GM21423 (cell line): Measurements from ENCODE around the gene SEC61A1.
A peak's percentile ranks its signal among the peaks of the same experiment; 100 is the strongest.

Source experiments
- ATAC-seq: cut with Tn5 transposase; IDR thresholded peaks from one replicate; pipeline ENCODE4 v1.9.1; 2021; ENCODE audit warnings: mild to moderate bottlenecking, moderate library complexity; ENCODE audit not compliant: unreplicated experiment

The SEC61A1 gene

DNA sequence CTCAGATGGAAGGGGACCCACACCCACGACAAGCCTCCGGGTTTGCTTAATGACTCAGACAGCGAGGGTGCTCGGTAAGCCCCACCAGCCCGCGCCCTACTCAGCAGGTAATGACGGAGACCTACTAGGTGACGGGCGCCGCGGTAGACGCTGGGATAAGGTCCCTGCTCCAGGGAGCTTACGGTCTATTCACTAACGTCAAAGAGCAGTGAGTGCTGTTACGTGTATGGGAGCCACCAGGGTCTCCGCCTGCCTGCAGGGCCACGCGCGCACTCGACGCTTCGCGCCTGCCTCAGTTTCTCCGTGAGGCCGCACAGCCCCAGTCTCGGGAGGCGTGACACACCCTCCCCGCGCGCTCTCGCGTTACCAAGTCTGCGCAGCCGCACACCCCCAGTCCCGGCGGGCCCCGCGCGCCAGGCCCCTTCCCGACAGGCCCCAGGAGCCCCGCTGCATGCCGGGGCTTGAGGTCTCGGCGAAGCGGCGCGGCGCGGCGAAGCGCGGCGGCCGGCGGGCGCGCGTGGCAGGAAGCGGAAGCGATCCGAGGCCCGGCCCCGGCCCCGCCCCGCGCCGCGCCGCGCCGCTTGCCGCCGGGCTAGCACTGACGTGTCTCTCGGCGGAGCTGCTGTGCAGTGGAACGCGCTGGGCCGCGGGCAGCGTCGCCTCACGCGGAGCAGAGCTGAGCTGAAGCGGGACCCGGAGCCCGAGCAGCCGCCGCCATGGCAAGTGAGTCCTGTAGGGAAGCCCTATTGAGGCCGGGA lies at the start of gene SEC61A1:
Gene SEC61A1, plus strand, starts transcription at position 601 of the 758 bp plus-strand sequence. Its CDS starts 116 bp downstream, at position 717.
- ATAC-seq = peak; percentile 91

GRCh38 chr3:128004661-128005060 lies 47.6 kb upstream of the SEC61A1 start:
- ATAC-seq = no peak

GRCh38 chr3:128006061-128007032 lies 45.9 kb upstream of the SEC61A1 start:
- no peak for ATAC-seq

GRCh38 chr3:128007033-128007424 lies 45.2 kb upstream of the SEC61A1 start:
- no peak for ATAC-seq

DNA sequence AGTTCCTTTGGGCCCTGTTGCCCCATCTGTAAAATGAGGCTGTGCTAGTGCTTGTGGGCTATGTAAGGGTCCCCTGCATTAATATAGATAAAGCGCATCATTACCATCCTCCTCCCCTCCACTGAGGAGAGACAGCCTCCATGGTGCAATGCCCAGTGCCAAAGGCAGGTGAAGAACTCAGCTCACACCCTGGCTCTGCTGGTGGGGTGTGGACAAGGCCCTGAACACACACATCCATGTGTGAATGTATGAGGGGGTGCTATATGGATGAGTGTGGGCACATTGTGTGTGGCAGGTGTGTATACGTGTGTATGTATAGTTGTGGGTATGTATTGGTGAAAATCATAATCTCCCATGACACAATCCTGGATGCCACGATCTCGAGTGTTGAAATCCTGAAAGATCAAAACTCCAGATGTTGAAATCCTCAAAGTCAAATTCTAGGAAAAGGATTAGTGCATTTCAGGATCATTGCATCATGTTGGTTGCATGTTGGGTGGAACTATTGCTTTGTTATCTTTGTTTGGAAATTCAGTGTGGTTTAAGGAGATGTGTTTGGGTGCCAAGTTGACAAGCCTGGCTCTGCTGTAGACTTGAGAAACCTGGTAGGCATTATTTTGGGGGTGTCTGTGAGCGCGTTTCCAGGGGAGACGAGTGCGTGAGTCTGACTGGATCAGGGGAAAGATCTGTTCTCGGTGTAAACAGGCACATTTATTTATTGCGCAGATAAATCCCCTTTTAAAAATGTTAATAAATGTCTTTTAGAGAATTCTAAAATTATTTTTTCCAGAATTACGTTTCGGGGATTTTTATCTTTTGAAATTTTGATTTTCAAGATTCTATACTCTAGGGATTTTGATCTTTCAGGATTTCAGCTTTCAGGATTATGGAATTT lies 42.0 kb upstream of the SEC61A1 start:
- ATAC-seq = no peak

DNA sequence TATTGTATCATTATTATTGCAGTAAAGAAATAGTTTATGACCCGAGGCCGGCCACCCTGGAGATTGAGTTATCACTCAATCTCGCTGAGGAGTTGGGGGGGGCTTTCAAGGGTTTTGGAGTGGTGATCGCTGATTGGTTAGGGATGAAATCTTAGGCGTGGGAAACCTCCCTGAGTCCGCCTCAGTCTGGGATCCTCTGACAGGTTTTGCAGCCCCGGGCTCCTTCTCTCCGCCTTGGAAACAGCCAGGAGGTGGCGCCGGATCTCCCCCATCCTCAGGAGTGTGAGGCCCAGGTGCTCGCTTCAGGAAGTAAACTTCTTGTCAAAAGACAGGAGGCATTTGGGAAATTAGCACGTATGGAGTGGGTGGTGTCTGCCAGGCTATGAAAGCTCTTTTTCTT lies 41.1 kb upstream of the SEC61A1 start:
- no peak for ATAC-seq

- no peak for ATAC-seq
These were observed 40.2 kb upstream of the SEC61A1 start for GRCh38 chr3:128012050-128012449.

- no peak for ATAC-seq
These were observed 37.7 kb upstream of the SEC61A1 start for GRCh38 chr3:128014548-128014947.

- ATAC-seq = no peak
These were observed 35.7 kb upstream of the SEC61A1 start for GRCh38 chr3:128016502-128016901.

GRCh38 chr3:128021768-128022372 lies 30.4 kb upstream of the SEC61A1 start:
- no peak for ATAC-seq

GRCh38 chr3:128033102-128033501 lies 19.1 kb upstream of the SEC61A1 start:
- ATAC-seq = no peak

GRCh38 chr3:128036119-128036518 lies 16.1 kb upstream of the SEC61A1 start:
- no peak for ATAC-seq

- ATAC-seq = no peak
These were observed 12.2 kb upstream of the SEC61A1 start for GRCh38 chr3:128040041-128040440.

DNA sequence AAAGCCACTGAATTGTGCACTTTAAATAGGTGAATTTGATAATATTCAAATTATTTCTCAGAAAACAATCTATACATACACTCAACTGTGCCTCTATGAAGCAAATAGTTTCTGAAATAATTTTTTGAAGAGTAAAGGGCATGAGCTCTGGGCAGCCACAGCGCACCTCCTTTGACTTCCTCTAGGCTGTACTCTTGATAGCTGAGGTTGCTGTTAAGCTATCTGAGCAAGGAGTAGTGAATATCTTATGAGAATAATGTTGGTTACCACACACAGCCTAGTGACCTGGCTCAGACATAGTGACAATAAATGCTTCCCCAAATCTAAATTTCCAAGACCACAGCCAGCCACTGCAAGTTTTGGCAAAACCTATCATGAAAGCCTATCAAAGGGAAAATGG lies 11.6 kb upstream of the SEC61A1 start:
- no peak for ATAC-seq

DNA sequence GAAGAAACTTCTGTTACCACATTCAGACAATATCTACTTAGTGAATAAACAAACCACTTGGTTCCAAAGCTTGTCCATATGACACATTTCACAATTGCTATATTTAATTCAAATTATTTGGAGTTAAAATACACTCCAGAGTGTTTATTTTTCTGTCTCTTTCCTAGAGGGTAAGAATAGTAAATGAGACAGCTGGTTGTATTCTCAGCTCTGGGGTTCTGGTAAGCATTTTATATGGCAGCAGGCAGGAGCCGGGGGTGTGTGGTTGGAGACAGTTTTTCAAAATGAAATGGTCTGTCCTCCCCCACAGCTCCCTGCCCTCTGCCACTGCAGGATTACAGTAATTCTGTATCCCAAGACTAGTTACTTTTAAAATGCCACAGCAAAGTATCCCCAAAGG lies 10.9 kb upstream of the SEC61A1 start:
- no peak for ATAC-seq

GRCh38 chr3:128050597-128050996 lies 1.6 kb upstream of the SEC61A1 start:
- ATAC-seq = no peak

- no peak for ATAC-seq
These were observed 789 bp upstream of the SEC61A1 start for GRCh38 chr3:128051459-128051836.

GRCh38 chr3:128052595-128053351 lies 536 bp downstream of the SEC61A1 start:
- no peak for ATAC-seq

DNA sequence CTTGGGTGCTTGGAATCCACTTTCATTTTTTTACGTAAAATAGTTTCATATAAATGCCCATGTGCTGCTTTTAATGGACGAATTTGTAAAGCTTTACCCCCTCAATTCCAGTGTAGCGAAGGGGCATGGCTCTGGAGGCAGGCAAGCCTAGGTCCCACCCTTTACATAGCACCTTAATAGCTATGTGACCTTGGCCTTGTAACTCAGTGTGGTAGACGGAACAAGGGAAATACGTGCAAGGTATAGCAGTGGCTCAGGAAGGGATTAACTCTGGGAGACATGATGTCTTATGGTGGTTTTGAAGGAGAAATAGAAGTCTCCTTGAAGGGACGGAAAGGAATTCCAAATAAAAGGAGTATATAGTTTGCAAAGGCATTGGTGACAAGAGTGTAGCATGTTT lies 1.4 kb downstream of the SEC61A1 start:
- ATAC-seq = no peak

- no peak for ATAC-seq
These were observed 2.1 kb downstream of the SEC61A1 start for GRCh38 chr3:128054367-128054766.
